NCI-H2081 (cell line): Measurements from ENCODE around the gene RIMS3.

Experiments used
- DNase-seq, 2 experiments: peaks; one replicate each; lab custom pipeline; 2025; lab: John Stamatoyannopoulos, UW

RIMS3 gene

DNA sequence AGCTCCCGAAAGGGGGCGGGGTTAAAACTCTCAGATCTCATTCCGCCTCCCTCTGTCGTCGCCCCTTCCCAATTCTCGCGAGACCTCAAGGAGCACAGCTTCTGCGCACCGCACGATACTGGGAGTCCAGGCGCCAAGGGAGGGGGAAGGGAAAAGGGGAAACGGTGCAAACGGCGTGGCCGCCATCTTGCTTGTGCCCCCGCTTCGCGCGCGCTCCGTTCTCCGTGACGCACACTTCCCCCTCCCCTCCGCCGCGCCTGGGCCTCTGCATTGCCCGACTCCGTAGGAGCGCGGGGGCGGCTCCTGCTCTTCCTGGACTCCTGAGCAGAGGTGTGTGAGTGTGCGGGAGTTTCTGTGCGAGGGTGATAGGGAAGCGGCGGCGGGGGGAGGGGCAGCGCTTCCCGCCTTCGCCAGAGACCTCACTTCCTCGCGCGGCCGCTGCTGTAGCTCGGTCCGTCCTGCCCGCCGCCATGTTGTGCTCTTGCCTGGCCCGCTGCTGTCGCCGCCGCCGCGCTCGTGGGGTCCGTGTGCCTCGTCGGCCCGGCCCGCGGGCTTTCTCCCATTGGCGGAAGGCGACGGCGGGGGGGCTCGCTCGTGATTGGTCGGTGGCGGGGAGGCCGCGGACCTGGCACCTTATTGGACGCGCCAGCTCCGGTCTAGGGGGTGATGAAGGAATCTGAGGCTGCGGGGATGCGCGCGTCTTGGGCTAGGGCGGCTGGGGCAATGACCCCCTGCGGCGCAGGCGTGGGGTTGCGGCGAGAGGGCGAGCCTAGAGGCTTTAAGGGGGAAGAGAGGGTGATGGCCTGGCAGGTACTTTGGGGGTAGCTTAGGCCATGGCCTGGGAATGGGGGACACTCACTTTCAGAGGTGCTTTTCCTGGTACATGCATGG is 26.3 kb upstream of the RIMS3 start, which contains the start of gene NFYC:
Gene NFYC, plus strand, starts transcription at position 167 of the 891 bp plus-strand sequence. CDS start 47,140 bp downstream, outside the sequence.
- peak; percentile 100 for DNase-seq

DNA sequence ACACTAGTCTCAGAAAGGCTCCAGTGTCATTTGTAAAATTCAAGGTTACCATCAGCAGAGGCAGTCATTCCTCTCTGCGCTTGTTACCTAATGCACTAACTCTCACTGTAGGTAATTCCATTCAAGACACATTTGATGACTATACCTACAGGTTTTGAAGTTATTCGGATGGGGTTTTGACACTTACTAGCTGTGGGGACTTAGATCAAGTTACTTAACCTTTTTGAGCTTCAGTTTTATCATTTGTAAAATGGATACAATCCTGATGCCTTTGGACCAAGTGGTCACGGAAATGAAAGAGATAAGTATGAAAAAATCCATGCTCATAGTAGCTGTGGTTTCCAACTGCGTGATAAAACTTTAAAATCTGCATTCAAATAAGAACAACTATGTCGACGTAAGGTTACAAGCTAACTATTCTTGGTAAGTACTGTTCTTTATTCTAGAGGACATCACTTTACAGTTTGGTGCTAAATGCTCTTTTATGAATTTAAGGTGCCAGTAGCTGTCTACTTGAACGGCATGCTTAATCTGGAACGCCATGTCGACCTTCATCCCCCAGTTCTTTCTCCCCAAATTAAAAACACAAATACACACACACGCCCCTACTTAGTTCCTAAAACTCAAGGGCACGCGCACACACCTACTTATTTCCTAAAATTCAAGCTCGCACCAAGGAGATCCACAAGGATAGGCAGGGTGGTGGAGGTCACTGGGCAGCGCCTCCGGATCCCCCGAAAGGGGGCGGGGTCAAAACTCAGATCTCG is 25.5 kb upstream of the RIMS3 start:
- no peak for DNase-seq

DNA sequence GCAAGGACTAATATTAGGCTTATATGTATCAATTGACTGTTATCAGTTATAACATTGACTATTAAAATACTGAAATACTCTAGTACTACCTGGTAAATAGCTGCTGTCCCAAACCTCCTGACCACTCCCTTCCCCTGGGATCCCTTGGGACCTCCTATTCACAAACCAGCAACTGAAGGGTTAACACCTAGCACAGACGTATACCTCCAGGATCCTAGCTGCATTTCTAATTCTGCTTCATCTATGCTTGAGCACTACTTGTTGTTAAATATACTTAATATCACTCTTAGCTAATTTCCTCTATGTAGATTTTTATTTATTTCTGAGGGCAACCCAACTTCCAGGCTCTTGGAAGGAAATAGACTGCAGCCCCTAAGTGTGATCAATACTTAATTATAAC is 24.3 kb upstream of the RIMS3 start:
- DNase-seq = no peak

DNA sequence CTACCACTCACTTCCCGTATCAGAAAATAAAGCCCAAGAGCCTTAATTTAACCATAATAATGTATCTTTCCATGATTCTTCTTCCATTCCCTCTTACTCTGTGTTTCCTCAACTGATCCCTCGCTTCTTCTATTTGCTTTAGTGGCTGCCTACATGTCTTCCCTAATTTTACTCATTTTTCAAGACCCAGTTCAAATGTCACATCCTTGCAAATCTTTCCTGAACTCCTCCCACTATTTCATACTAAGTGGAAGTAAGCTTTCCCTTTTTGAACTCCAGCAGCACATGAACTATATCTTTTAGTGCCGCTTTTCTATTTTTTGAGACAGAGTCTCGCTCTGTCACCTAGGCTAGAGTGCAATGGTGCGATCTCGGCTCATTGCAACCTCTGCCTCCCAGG is 22.2 kb upstream of the RIMS3 start:
- no peak for DNase-seq

- no peak for DNase-seq
Observed at GRCh38 chr1:40687059-40687458, 21.6 kb upstream of the RIMS3 start.

- DNase-seq = no peak
Observed at GRCh38 chr1:40684669-40685068, 19.2 kb upstream of the RIMS3 start.

- no peak for DNase-seq
Observed at GRCh38 chr1:40679165-40679953, 13.9 kb upstream of the RIMS3 start.

DNA sequence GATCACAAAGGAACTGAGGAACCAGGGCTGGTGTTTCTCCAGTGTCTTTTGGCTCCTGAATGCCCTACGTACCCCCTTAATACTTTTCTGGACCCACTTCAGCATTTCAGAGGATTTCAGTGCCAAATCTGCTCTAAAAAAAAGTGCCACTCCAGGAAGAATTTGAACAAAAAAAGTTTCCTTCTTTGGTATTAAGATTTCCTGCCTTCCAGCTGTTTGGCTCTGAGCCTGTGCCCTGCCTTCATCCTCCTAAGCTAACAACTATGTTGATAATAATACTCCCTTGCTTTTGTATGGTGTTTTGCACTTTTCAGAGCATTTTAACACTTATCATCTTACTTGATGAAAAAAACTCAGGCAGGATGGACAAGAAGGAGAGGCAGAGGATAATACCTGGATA is 11.0 kb upstream of the RIMS3 start:
- DNase-seq = no peak

- DNase-seq = no peak
Observed at GRCh38 chr1:40673452-40673851, 8.0 kb upstream of the RIMS3 start.

DNA sequence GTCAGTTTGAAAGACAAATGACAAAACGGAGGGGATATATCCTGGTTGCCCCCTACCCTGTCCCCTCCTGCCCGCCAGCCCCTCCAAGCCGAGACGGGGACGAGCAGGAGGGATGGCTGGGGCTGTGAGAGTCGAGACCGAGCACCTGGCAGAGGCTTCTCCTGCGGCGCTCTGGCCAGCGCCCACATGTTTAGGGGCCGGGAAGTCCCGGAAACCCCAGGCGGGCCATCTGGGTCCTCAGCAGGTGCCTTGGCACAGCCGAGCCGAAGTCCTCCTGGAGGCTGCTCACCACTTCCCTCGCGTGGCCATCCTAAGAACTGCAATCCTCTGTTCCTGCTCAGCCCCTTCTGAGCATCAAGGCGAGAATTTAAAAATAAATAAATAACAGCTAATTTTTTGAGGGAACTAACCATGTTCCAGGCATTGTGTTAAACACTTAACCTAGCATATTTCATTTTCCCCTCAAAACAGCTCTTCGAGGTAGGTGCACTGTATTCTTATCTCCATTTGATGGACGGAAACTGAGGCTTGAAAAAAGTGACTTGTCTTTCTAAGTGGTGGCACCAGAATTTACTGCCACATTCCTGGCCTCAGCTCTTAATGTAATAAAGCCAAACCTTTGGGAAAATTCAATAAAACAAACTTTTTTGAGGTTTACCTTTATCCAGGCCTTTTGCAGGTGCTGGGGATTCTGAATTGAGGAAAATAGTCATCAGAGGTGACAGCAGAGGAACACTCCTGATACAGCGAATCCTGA is 3.5 kb upstream of the RIMS3 start:
- peak; percentile 96 for DNase-seq

DNA sequence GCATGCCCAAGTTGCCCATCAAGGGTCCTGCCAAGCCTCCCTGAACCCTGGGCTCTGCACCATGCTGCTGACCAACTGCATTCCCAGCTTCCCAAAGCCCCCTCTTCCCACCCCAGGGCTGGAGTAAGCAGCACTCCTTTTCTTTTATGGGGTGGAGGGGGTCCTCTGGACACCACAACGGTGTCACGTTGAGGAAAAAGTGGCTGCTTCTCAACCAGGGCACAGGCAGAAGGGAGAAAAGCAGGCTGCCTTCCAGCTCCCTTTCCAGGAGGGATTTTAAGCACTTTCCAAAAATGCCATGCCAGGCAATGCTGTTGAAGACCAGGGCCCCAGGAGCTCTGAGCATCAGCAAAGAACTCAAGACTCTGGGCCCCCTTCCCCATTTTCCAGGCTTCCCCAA is 691 bp downstream of the RIMS3 start:
- DNase-seq = no peak

DNA sequence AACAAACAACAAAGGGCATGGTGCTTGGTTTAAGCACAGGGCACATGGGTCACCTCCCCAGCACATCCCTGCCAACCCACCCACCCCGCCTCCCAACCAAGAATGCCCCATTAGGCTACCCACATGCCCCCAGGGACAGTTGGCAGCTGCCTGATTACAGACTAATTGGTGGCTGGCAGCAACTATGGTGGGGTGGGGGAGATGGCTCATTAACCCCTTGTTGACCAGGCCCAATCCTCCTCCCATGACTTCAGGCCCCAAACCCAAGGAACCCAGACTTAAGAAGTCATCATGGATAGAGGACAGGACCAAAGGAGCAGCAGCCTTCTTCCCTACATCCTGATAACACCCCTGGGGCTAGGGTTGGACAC is 1.3 kb downstream of the RIMS3 start:
- peak; percentile 24 to 72 for DNase-seq

DNA sequence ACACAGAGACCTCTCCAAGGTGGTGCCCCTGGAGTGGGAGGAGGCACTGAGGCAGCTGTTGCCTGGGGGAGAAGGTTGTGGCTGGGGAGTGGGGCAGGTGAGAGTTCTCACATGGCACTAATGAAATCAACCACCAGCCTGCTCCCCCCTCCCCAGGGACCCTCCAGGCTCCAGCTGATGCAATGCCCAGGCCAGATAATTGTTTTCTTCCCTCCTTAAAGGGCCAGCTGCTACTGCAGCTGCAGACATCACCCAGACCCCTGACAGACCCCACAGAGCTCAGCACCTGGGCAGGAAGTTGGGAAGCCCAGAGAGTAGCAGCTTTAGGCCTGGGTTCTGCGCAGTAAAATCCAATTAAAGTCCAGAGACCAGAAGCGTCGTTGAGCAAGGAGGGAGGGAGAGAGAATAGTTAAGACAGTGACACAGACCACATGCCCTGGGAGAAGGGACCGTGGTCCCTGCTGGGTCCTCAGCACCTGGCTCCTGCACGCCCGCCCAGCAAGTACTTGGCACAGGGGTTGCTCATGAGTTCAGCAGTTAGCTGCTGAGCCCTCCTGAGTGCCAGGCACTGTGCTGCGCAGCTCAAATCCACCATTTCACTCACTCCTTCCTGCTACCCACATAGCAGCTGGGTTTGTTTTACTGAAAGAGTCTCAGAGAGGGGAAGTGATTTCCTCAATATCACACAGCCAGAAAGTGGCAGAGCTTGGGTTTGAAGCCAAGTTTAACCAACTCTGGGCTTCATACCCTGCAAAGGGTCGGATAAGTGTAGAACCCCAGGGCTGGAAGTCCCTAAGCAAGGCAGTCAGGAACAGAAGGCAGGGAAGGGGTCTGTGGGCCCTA is 1.9 kb downstream of the RIMS3 start:
- peak; percentile 52 to 59 for DNase-seq

GRCh38 chr1:40662864-40663263 is 2.6 kb downstream of the RIMS3 start:
- DNase-seq = no peak

DNA sequence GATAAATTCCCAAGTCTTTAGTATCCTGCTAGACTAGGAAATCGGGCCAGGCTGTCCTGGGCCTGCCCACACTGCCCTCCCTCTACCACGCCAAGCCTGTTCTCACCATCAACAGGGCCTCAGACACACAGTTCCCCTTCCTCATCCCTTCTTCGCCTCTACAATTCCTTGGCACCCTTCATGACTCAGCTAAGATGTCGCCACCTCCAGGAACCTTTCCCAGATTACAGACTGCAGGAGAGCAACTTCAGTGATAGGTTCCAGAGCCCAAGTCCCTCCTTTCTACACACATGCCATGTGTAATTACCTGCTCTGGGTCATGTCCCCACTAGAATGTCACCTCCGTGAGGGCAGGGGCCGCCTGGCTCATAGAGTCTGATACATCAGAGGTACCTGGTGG is 3.3 kb downstream of the RIMS3 start:
- DNase-seq = no peak

GRCh38 chr1:40661678-40662077 is 3.8 kb downstream of the RIMS3 start:
- no peak for DNase-seq

DNA sequence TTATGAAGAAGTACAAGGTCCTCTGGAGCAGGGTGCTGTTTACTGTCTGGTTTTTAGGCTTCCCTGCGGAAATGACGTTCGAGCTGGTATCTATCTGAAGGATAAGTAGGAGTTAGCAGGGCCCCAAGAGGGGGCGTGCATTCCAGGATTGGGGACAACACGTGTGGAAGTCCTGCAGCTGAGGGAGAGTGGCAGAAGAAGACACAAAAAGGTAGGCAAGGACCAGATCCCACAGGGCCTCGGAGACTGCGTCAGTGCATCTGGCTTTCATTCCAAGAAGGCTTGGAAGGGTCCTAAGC is 5.9 kb downstream of the RIMS3 start:
- no peak for DNase-seq

- no peak for DNase-seq
Observed at GRCh38 chr1:40658751-40659648, 6.5 kb downstream of the RIMS3 start.

- no peak for DNase-seq
Observed at GRCh38 chr1:40657046-40657445, 8.4 kb downstream of the RIMS3 start.
